WTC11 (cell line): ENCODE data around the gene GNG8. TPM values are rescaled to one million over a fixed set of nuclear protein-coding genes. Genes with fewer than 3 reads are reported as not detected.

ENCODE experiments used
- ATAC-seq: fragments of 200-7000 bp; cut with Tn5 transposase; 2 replicates; pipeline ENCODE4 v1.10.0; 2021; ENCODE audit warnings: mild to moderate bottlenecking, moderate library complexity
- CTCF ChIA-PET: fragments of 300-600 bp; sonication (Branson Sonifier 250); formaldehyde crosslinking; loops from one replicate; lab custom pipeline; 2021; ENCODE audit warnings: antibody characterized with exemption; lab: Charles Lee
- POLR2A ChIA-PET: fragments of 350-600 bp; sonication (Branson Sonifier 250); formaldehyde crosslinking; loops from one replicate; lab custom pipeline; 2021; ENCODE audit warnings: antibody characterized with exemption; lab: Charles Lee
- DNase-seq: peaks from one replicate; pipeline ENCODE4 v3.0.0; 2021; ENCODE audit warnings: low spot score
- H3K27ac Mint-ChIP-seq: 2 replicates; pipeline ENCODE4 v1.8.0; 2021; ENCODE audit warnings: mixed read lengths
- H3K27me3 Mint-ChIP-seq: 2 replicates; pipeline ENCODE4 v1.8.0; 2021; ENCODE audit warnings: low read depth, mild to moderate bottlenecking, moderate library complexity, mixed read lengths
- H3K36me3 Mint-ChIP-seq: 2 replicates; pipeline ENCODE4 v1.8.0; 2021; ENCODE audit warnings: mixed read lengths
- H3K4me1 Mint-ChIP-seq: 2 replicates; pipeline ENCODE4 v1.8.0; 2022; ENCODE audit warnings: mixed read lengths
- H3K4me3 Mint-ChIP-seq: 2 replicates; pipeline ENCODE4 v1.8.0; 2021; ENCODE audit warnings: mild to moderate bottlenecking, moderate library complexity, mixed read lengths
- H3K9me3 Mint-ChIP-seq: 2 replicates; pipeline ENCODE4 v1.8.0; 2021; ENCODE audit warnings: mixed read lengths
- AR ChIP-seq: fragments of 250-450 bp; sonication (Bioruptor Pico); IDR thresholded peaks from 2 replicates; pipeline ENCODE4 v1.9.0; 2021; ENCODE audit warnings: mild to moderate bottlenecking
- ATF1 ChIP-seq: sonication (generic); formaldehyde crosslinking; IDR thresholded peaks from 2 replicates; pipeline ENCODE4 v1.8.1; 2023; ENCODE audit warnings: mild to moderate bottlenecking, moderate library complexity, missing genetic modification reagents
- ATF2 ChIP-seq: sonication (generic); formaldehyde crosslinking; IDR thresholded peaks from 2 replicates; pipeline ENCODE4 v1.8.1; 2022; ENCODE audit warnings: low read depth, missing genetic modification reagents, borderline replicate concordance
- ATF6 ChIP-seq: sonication (generic); formaldehyde crosslinking; IDR thresholded peaks from 2 replicates; pipeline ENCODE4 v1.8.1; 2023; ENCODE audit warnings: mild to moderate bottlenecking, missing genetic modification reagents
- ERG ChIP-seq: fragments of 250-450 bp; sonication (Bioruptor Pico); IDR thresholded peaks from 2 replicates; pipeline ENCODE4 v1.8.0; 2021; ENCODE audit warnings: mild to moderate bottlenecking
- ESRRA ChIP-seq: sonication (generic); formaldehyde crosslinking; IDR thresholded peaks from 2 replicates; pipeline ENCODE4 v1.8.1; 2022; ENCODE audit warnings: mild to moderate bottlenecking, missing genetic modification reagents, borderline replicate concordance
- ETV6 ChIP-seq: sonication (generic); formaldehyde crosslinking; IDR thresholded peaks from 2 replicates; pipeline ENCODE4 v1.8.1; 2022; ENCODE audit warnings: mild to moderate bottlenecking, missing genetic modification reagents
- JUN ChIP-seq: sonication (generic); formaldehyde crosslinking; IDR thresholded peaks from 2 replicates; pipeline ENCODE4 v1.8.0; 2023; ENCODE audit warnings: mild to moderate bottlenecking, missing genetic modification reagents
- NR2C2 ChIP-seq: sonication (generic); formaldehyde crosslinking; IDR thresholded peaks from 2 replicates; pipeline ENCODE4 v1.8.0; 2022; ENCODE audit warnings: mild to moderate bottlenecking, missing genetic modification reagents
- PREB ChIP-seq: sonication (generic); formaldehyde crosslinking; IDR thresholded peaks from 2 replicates; pipeline ENCODE4 v1.8.1; 2022; ENCODE audit warnings: mild to moderate bottlenecking, missing genetic modification reagents, moderate library complexity, borderline replicate concordance
- SP1 ChIP-seq: sonication (generic); formaldehyde crosslinking; conservative IDR thresholded peaks from 2 replicates; pipeline ENCODE4 v1.8.1; 2022; ENCODE audit warnings: missing genetic modification reagents
- TP53 ChIP-seq: sonication (generic); formaldehyde crosslinking; IDR thresholded peaks from 2 replicates; pipeline ENCODE4 v1.8.1; 2023; ENCODE audit warnings: mild to moderate bottlenecking, missing genetic modification reagents
- ZNF219 ChIP-seq: sonication (generic); formaldehyde crosslinking; IDR thresholded peaks from 2 replicates; pipeline ENCODE4 v1.8.0; 2023; ENCODE audit warnings: missing genetic modification reagents, mild to moderate bottlenecking, borderline replicate concordance
- ZNF317 ChIP-seq: sonication (generic); formaldehyde crosslinking; IDR thresholded peaks from 2 replicates; pipeline ENCODE4 v1.8.1; 2023; ENCODE audit warnings: low read depth, mild to moderate bottlenecking, moderate library complexity, missing genetic modification reagents, borderline replicate concordance
- ZNF425 ChIP-seq: fragments of 250-450 bp; sonication (Bioruptor Pico); conservative IDR thresholded peaks from 2 replicates; pipeline ENCODE4 v1.9.0; 2021; ENCODE audit warnings: mild to moderate bottlenecking
- ZNF532 ChIP-seq: fragments of 250-450 bp; sonication (Bioruptor Pico); IDR thresholded peaks from 2 replicates; pipeline ENCODE4 v1.9.0; 2021; ENCODE audit warnings: mild to moderate bottlenecking, borderline replicate concordance
- total RNA-seq: library from RNA; stranded (reverse); gene quantifications from 3 replicates; pipeline ENCODE4 v1.2.3, GENCODE V29; 2021
- TF ChIP-seq, protein P1 (sequence below): fragments of 250-450 bp; sonication (Bioruptor Pico); IDR thresholded peaks from 2 replicates; pipeline ENCODE4 v1.9.0; 2021; ENCODE audit warnings: moderate library complexity, mild to moderate bottlenecking, inconsistent platforms, borderline replicate concordance
- TF ChIP-seq, protein P2 (sequence below): fragments of 250-450 bp; sonication (Bioruptor Pico); IDR thresholded peaks from 2 replicates; pipeline ENCODE4 v1.9.0; 2021; ENCODE audit warnings: mild to moderate bottlenecking
- TF ChIP-seq, protein P3 (sequence below): sonication (generic); formaldehyde crosslinking; conservative IDR thresholded peaks from 2 replicates; pipeline ENCODE4 v1.8.1; 2022; ENCODE audit warnings: mild to moderate bottlenecking, missing genetic modification reagents

The GNG8 gene
- total RNA-seq, 1 experiment from 2014 or later, result not detected

GRCh38 chr19:46631481-46631880 is 4.5 kb downstream of the GNG8 start:
- ChIA-PET POLR2A (interaction anchor here (1.2 kb wide), 1 partner anchor 31 kb away, joined by 9 read pairs; the partner anchor contains the start of gene CALM3), CTCF (interaction anchor here (0.6 to 8.5 kb wide), 10 partner anchors 10 to 122 kb away, joined by 3 to 78 read pairs (median 6); partner anchors contain the start of gene DACT3)
- peaks cover 39% of the 10 kb centered on the region for H3K27me3 Mint-ChIP-seq
- H3K27ac Mint-ChIP-seq, result no peak overlapping the region
- ATAC-seq (no peak), DNase-seq (no peak)
- H3K4me1 Mint-ChIP-seq, result peaks cover 27% of the 10 kb centered on the region
- no peaks in the 10 kb centered on the region for H3K9me3 Mint-ChIP-seq
- no peak overlapping the region for H3K4me3 Mint-ChIP-seq
- no peaks in the 10 kb centered on the region for H3K36me3 Mint-ChIP-seq
- TF ChIP-seq, protein P1, sequence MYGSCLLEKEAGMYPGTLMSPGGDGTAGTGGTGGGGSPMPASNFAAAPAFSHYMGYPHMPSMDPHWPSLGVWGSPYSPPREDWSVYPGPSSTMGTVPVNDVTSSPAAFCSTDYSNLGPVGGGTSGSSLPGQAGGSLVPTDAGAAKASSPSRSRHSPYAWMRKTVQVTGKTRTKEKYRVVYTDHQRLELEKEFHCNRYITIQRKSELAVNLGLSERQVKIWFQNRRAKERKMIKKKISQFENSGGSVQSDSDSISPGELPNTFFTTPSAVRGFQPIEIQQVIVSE, result no peak
- no peak for TF ChIP-seq ETV6 (CRISPR knock-in tag)
- TF ChIP-seq TP53, result no peak
- TF ChIP-seq ESRRA, result no peak
- TF ChIP-seq ATF2 (CRISPR knock-in tag), result no peak
- TF ChIP-seq, protein P2, sequence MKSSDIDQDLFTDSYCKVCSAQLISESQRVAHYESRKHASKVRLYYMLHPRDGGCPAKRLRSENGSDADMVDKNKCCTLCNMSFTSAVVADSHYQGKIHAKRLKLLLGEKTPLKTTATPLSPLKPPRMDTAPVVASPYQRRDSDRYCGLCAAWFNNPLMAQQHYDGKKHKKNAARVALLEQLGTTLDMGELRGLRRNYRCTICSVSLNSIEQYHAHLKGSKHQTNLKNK (CRISPR knock-in tag), result no peak
- TF ChIP-seq, protein P3, sequence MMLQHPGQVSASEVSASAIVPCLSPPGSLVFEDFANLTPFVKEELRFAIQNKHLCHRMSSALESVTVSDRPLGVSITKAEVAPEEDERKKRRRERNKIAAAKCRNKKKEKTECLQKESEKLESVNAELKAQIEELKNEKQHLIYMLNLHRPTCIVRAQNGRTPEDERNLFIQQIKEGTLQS (CRISPR knock-in tag), result no peak
- TF ChIP-seq ERG (CRISPR knock-in tag), result no peak
- TF ChIP-seq ATF6 (CRISPR knock-in tag), result no peak
- TF ChIP-seq ZNF317 (CRISPR knock-in tag), result no peak
- TF ChIP-seq ZNF219 (CRISPR knock-in tag), result no peak
- TF ChIP-seq JUN, result no peak
- TF ChIP-seq PREB, result no peak
- TF ChIP-seq ZNF532 (CRISPR knock-in tag), result no peak
- no peak for TF ChIP-seq ZNF425 (CRISPR knock-in tag)
- TF ChIP-seq SP1, result no peak
- TF ChIP-seq ATF1 (CRISPR knock-in tag), result no peak
- no peak for TF ChIP-seq NR2C2 (CRISPR knock-in tag)
- no peak for TF ChIP-seq AR (CRISPR knock-in tag)
